Body of pancreas (tissue), 4 donors: ENCODE results near the gene PHKB. TPM values are rescaled to one million over a fixed set of nuclear protein-coding genes. Genes with fewer than 3 reads are reported as not detected.

Experiments used
- ATAC-seq: fragments of 150-250 bp; one replicate; pipeline ENCODE4 v1.9.1; 2016
- DNase-seq, 4 donors: peaks; one replicate each; pipeline ENCODE4 v3.0.0-alpha.2; 2019
- H3K27ac ChIP-seq, 4 donors: fragments of 200-600 bp; sonication (generic); 1 replicate in 3 of 4; 2 replicates in 1 of 4; pipeline versions ENCODE4 v1.5.1 to v1.6.1; 2016 to 2019; ENCODE audit warnings: mild to moderate bottlenecking in 1 of 4, mixed read lengths in 1 of 4, moderate library complexity in 1 of 4
- H3K27me3 ChIP-seq, 2 donors: fragments of 200-600 bp; sonication (generic); one replicate each; pipeline ENCODE4 v1.6.0; 2016; ENCODE audit warnings: mild to moderate bottlenecking in 1 of 2
- H3K36me3 ChIP-seq, 2 donors: fragments of 200-600 bp; sonication (generic); replicated peaks in 1 of 2; 2 replicates each; pipeline ENCODE4 v1.5.1; 2016; ENCODE audit warnings: low read depth in 2 of 2; ENCODE audit not compliant: insufficient read depth in 1 of 2
- H3K4me1 ChIP-seq: fragments of 200-600 bp; sonication (generic); one replicate; pipeline ENCODE4 v1.6.0; 2016
- H3K4me3 ChIP-seq, 2 donors: fragments of 200-600 bp; sonication (generic); 1 replicate in 1 of 2; 2 replicates in 1 of 2; pipeline ENCODE4 v1.5.1; 2016 to 2019
- H3K9me3 ChIP-seq, 3 donors: fragments of 200-600 bp; sonication (generic); 1 replicate in 2 of 3; 2 replicates in 1 of 3; pipeline ENCODE4 v1.5.1; 2016
- CTCF ChIP-seq, 7 experiments: fragments of 450-650 bp in 4 of 7; fragments of 200-600 bp in 3 of 7; sonication (generic) in 3 of 7; IDR thresholded peaks; one replicate each; pipeline ENCODE4 v1.5.1; 2016 to 2019; ENCODE audit warnings: antibody characterized with exemption in 7 of 7
- POLR2A ChIP-seq, 3 donors: fragments of 450-650 bp; IDR thresholded peaks; one replicate each; pipeline ENCODE4 v1.6.1; 2016; ENCODE audit warnings: antibody characterized with exemption in 3 of 3, mild to moderate bottlenecking in 2 of 3
- WGBS, 2 donors: methylation state at CpG; one replicate each; pipeline ENCODE4 v1.1.5; 2017; 5-methylcytosine and 5-hydroxymethylcytosine counted together
- intact Hi-C: fragments of 100-400 bp; cut with DNase I; formaldehyde crosslinking; loops from one replicate; pipeline ENCODE4 v1.15.1; 2023
- total RNA-seq, 2 donors: library from RNA; depleted of rRNA; stranded (reverse); fragments of >200 nt; gene quantifications; one replicate each; pipeline ENCODE4 v1.1.0, GENCODE V29; 2016

Gene PHKB
- total RNA-seq, 2 donors from 2014 or later, result 41.5 to 72.5 TPM

- Histone ChIP-seq H3K4me1 (no peaks in the 10 kb centered on the region), H3K9me3 (no peaks in the 10 kb centered on the region), H3K36me3 (peaks cover 5 to 28% of the 10 kb centered on the region in 2 donors), H3K4me3 (no peak overlapping the region), H3K27ac (no peak overlapping the region), H3K27me3 (no peaks in the 10 kb centered on the region)
- WGBS, 2 donors, result 94 to 97% methylated on average over 4 of the region's 4 CpGs
- TF ChIP-seq CTCF (IDR thresholded peaks at IDR 0.05), result no peak
- no peak for TF ChIP-seq POLR2A (IDR thresholded peaks at IDR 0.05)
- intact Hi-C loops, result no loop called here
- DNase-seq, result no peak
- no peak for ATAC-seq
Measured at GRCh38 chr16:47695756-47696155, 234.6 kb downstream of the PHKB start.

- Histone ChIP-seq H3K27ac (no peak overlapping the region), H3K4me3 (no peak overlapping the region), H3K27me3 (no peaks in the 10 kb centered on the region), H3K4me1 (no peaks in the 10 kb centered on the region), H3K36me3 (peaks cover 5 to 28% of the 10 kb centered on the region in 2 donors), H3K9me3 (no peaks in the 10 kb centered on the region)
- DNase-seq (no peak), ATAC-seq (no peak)
- 72 to 83% methylated on average over 3 of the region's 3 CpGs for WGBS, 2 donors
- no peak for TF ChIP-seq CTCF (IDR thresholded peaks at IDR 0.05)
- TF ChIP-seq POLR2A (IDR thresholded peaks at IDR 0.05), result no peak
- intact Hi-C loops, result no loop called here
Measured at GRCh38 chr16:47697826-47698225, 236.7 kb downstream of the PHKB start.

GRCh38 chr16:47699106-47699505 is 238.0 kb downstream of the PHKB start:
- WGBS, 2 donors, result 88% methylated on average over 5 of the region's 5 CpGs
- no peaks in the 10 kb centered on the region for H3K27me3 ChIP-seq
- DNase-seq (no peak), ATAC-seq (no peak)
- intact Hi-C loops, result no loop called here
- H3K36me3 ChIP-seq, result peaks cover 5 to 19% of the 10 kb centered on the region in 2 donors
- TF ChIP-seq POLR2A (IDR thresholded peaks at IDR 0.05) (no peak), CTCF (IDR thresholded peaks at IDR 0.05) (no peak)
- no peak overlapping the region for H3K4me3 ChIP-seq
- H3K27ac ChIP-seq, result no peak overlapping the region
- H3K4me1 ChIP-seq, result no peaks in the 10 kb centered on the region
- H3K9me3 ChIP-seq, result no peaks in the 10 kb centered on the region

GRCh38 chr16:47700857-47701587 is 239.9 kb downstream of the PHKB start:
- no peak for ATAC-seq
- H3K9me3 ChIP-seq, result no peaks in the 10 kb centered on the region
- no peak overlapping the region for H3K27ac ChIP-seq
- no peaks in the 10 kb centered on the region for H3K27me3 ChIP-seq
- TF ChIP-seq POLR2A (IDR thresholded peaks at IDR 0.05), result no peak
- no peak for TF ChIP-seq CTCF (IDR thresholded peaks at IDR 0.05)
- H3K4me3 ChIP-seq, result no peak overlapping the region
- intact Hi-C loops, result no loop called here
- no peaks in the 10 kb centered on the region for H3K4me1 ChIP-seq
- DNase-seq, result no peak
- 76 to 77% methylated on average over 6 of the region's 6 CpGs for WGBS, 2 donors
- H3K36me3 ChIP-seq, result peaks cover under 1 to 11% of the 10 kb centered on the region in 2 donors

- Histone ChIP-seq H3K4me3 (no peak overlapping the region), H3K27me3 (no peaks in the 10 kb centered on the region), H3K4me1 (no peaks in the 10 kb centered on the region), H3K36me3 (no peaks in the 10 kb centered on the region), H3K27ac (no peak overlapping the region), H3K9me3 (no peaks in the 10 kb centered on the region)
- intact Hi-C loops, result no loop called here
- DNase-seq (no peak), ATAC-seq (no peak)
- 90 to 94% methylated on average over 3 to 4 of the region's 4 CpGs for WGBS, 2 donors
- TF ChIP-seq CTCF (IDR thresholded peaks at IDR 0.05) (no peak), POLR2A (IDR thresholded peaks at IDR 0.05) (no peak)
Measured at GRCh38 chr16:47705266-47705665, 244.1 kb downstream of the PHKB start.
